Thymus (tissue), 11 donors: ENCODE measurements around the gene MAP3K10. TPM values are rescaled to one million over a fixed set of nuclear protein-coding genes. Genes with fewer than 3 reads are reported as not detected.

ENCODE experiments used
- DNase-seq, 9 donors: peaks; one replicate each; pipeline ENCODE4 v3.0.0-alpha.2; 2013; ENCODE audit warnings: low spot score in 9 of 9, low read depth in 6 of 9, missing footprints in 1 of 9
- H3K27ac ChIP-seq, 2 donors: one replicate each; pipeline ENCODE4 v1.5.1; 2013; ENCODE audit warnings: control low read depth in 1 of 2, low read depth in 1 of 2, low read length in 1 of 2, mild to moderate bottlenecking in 1 of 2, moderate library complexity in 1 of 2
- H3K27me3 ChIP-seq, 2 donors: one replicate each; pipeline ENCODE4 v1.5.1; 2013; ENCODE audit warnings: low read length in 1 of 2; ENCODE audit not compliant: control insufficient read depth in 2 of 2, insufficient read depth in 1 of 2
- H3K36me3 ChIP-seq, 2 donors: one replicate each; pipeline ENCODE4 v1.5.1; 2013; ENCODE audit warnings: low read length in 1 of 2, mild to moderate bottlenecking in 1 of 2, moderate library complexity in 1 of 2; ENCODE audit not compliant: control insufficient read depth in 2 of 2, insufficient read depth in 2 of 2
- H3K4me1 ChIP-seq, 2 donors: one replicate each; pipeline ENCODE4 v1.5.1; 2013; ENCODE audit warnings: low read length in 2 of 2; ENCODE audit not compliant: control insufficient read depth in 2 of 2, insufficient read depth in 2 of 2
- H3K4me3 ChIP-seq, 2 donors: one replicate each; pipeline ENCODE4 v1.5.1; 2013; ENCODE audit warnings: low read length in 2 of 2, control low read depth in 1 of 2, mild to moderate bottlenecking in 1 of 2
- H3K9me3 ChIP-seq, 2 donors: one replicate each; pipeline ENCODE4 v1.5.1; 2013; ENCODE audit warnings: low read length in 1 of 2, mild to moderate bottlenecking in 1 of 2; ENCODE audit not compliant: control insufficient read depth in 2 of 2, insufficient read depth in 1 of 2
- WGBS: extraction: QIAGEN DNeasy Blood & Tissue Kit; methylation state at CpG from one replicate; pipeline ENCODE4 v1.1.7; 2013; 5-methylcytosine and 5-hydroxymethylcytosine counted together
- polyA plus RNA-seq: library from polyadenylated mRNA; stranded (reverse); fragments of 200-250 nt; gene quantifications from one replicate; pipeline ENCODE4 v1.2.3, GENCODE V29; 2013
- total RNA-seq: library from RNA; stranded (reverse); fragments of 120-200 nt; gene quantifications from one replicate; pipeline ENCODE4 v1.2.4, GENCODE V29; 2013
- donor health status: healthy.

The MAP3K10 gene
- total and polyA plus RNA-seq, 2 donors: 4.8 to 10.8 TPM

GRCh38 chr19:40256512-40256911 is 65.3 kb downstream of the MAP3K10 start:
- Histone ChIP-seq H3K36me3 (peaks cover 53 to 54% of the 10 kb centered on the region in 2 donors), H3K27ac (no peak overlapping the region)
- DNase-seq: no peak

GRCh38 chr19:40257096-40257517 is 65.9 kb downstream of the MAP3K10 start:
- Histone ChIP-seq H3K36me3 (peaks cover 51 to 54% of the 10 kb centered on the region in 2 donors), H3K9me3 (no peaks in the 10 kb centered on the region), H3K27me3 (no peaks in the 10 kb centered on the region), H3K4me3 (no peak overlapping the region), H3K4me1 (no peaks in the 10 kb centered on the region), H3K27ac (no peak overlapping the region)
- no peak for DNase-seq
- WGBS: 95% methylated on average over 9 of the region's 9 CpGs

More at GRCh38 chr19:40256512-40256911, 65.3 kb downstream of the MAP3K10 start:
- Histone ChIP-seq H3K4me1 (no peaks in the 10 kb centered on the region), H3K9me3 (no peaks in the 10 kb centered on the region), H3K27me3 (no peaks in the 10 kb centered on the region), H3K4me3 (no peak overlapping the region)
- 99% methylated on average over 8 of the region's 8 CpGs for WGBS

- Histone ChIP-seq H3K27me3 (no peaks in the 10 kb centered on the region), H3K4me3 (no peak overlapping the region), H3K27ac (no peak overlapping the region), H3K9me3 (peaks cover 0 to 4% of the 10 kb centered on the region in 2 donors), H3K36me3 (peaks cover 45% of the 10 kb centered on the region in 2 donors), H3K4me1 (peaks cover 0 to 2% of the 10 kb centered on the region in 2 donors)
- no peak for DNase-seq
- WGBS: 94% methylated on average over 8 of the region's 8 CpGs
Observed at GRCh38 chr19:40261631-40262030, 70.4 kb downstream of the MAP3K10 start.

GRCh38 chr19:40262422-40262821 is 71.2 kb downstream of the MAP3K10 start:
- no peak for DNase-seq
- Histone ChIP-seq H3K4me1 (peaks cover 0 to 2% of the 10 kb centered on the region in 2 donors), H3K9me3 (peaks cover 0 to 4% of the 10 kb centered on the region in 2 donors), H3K27ac (no peak overlapping the region), H3K27me3 (no peaks in the 10 kb centered on the region), H3K4me3 (no peak overlapping the region), H3K36me3 (peaks cover 37 to 38% of the 10 kb centered on the region in 2 donors)
- 97% methylated on average over 3 of the region's 3 CpGs for WGBS

- peaks cover 42 to 45% of the 10 kb centered on the region in 2 donors for H3K36me3 ChIP-seq
- peaks cover 0 to 5% of the 10 kb centered on the region in 2 donors for H3K4me1 ChIP-seq
- no peak for DNase-seq
- no peaks in the 10 kb centered on the region for H3K27me3 ChIP-seq
- H3K27ac ChIP-seq: no peak overlapping the region
- peaks cover 0 to 4% of the 10 kb centered on the region in 2 donors for H3K9me3 ChIP-seq
- no peak overlapping the region for H3K4me3 ChIP-seq
- WGBS: 98% methylated on average over 24 of the region's 24 CpGs
Observed at GRCh38 chr19:40263440-40264313, 72.5 kb downstream of the MAP3K10 start.

GRCh38 chr19:40264314-40265054 is 73.3 kb downstream of the MAP3K10 start:
- H3K4me1 ChIP-seq: peaks cover 0 to 5% of the 10 kb centered on the region in 2 donors
- DNase-seq: no peak
- H3K9me3 ChIP-seq: peaks cover 0 to 4% of the 10 kb centered on the region in 2 donors
- no peaks in the 10 kb centered on the region for H3K27me3 ChIP-seq
- no peak overlapping the region for H3K4me3 ChIP-seq
- peaks cover 42 to 45% of the 10 kb centered on the region in 2 donors for H3K36me3 ChIP-seq
- no peak overlapping the region for H3K27ac ChIP-seq
- WGBS: 94% methylated on average over 19 of the region's 19 CpGs

Other genes starting within 250 kb of the MAP3K10 start
- 79.3 TPM for gene PSMC4, start 220.3 kb upstream of the MAP3K10 start, total RNA-seq
- gene PSMC4, start 220.3 kb upstream of the MAP3K10 start, polyA plus RNA-seq: 71.6 TPM
- 4.3 TPM for gene ZNF546, start 194.4 kb upstream of the MAP3K10 start, total RNA-seq
- gene ZNF546, start 194.4 kb upstream of the MAP3K10 start, polyA plus RNA-seq: 2.9 TPM
- gene ZNF780B, start 135.2 kb upstream of the MAP3K10 start, total RNA-seq: 12.4 TPM
- gene ZNF780B, start 135.2 kb upstream of the MAP3K10 start, polyA plus RNA-seq: 10.7 TPM
- gene ZNF780A, start 100.5 kb upstream of the MAP3K10 start, total RNA-seq: 13.2 TPM
- gene ZNF780A, start 100.5 kb upstream of the MAP3K10 start, polyA plus RNA-seq: 30.0 TPM
- not detected for gene TTC9B, start 27.0 kb downstream of the MAP3K10 start, total RNA-seq
- gene TTC9B, start 27.0 kb downstream of the MAP3K10 start, polyA plus RNA-seq: 0.11 TPM
- 0.05 TPM for gene CCNP, start 35.3 kb downstream of the MAP3K10 start, total RNA-seq
- 0.34 TPM for gene CCNP, start 35.3 kb downstream of the MAP3K10 start, polyA plus RNA-seq
- 48.9 TPM for gene AKT2, start 93.9 kb downstream of the MAP3K10 start, total RNA-seq
- 110 TPM for gene AKT2, start 93.9 kb downstream of the MAP3K10 start, polyA plus RNA-seq
- gene C19orf47, start 157.0 kb downstream of the MAP3K10 start, total RNA-seq: 7.3 TPM
- gene C19orf47, start 157.0 kb downstream of the MAP3K10 start, polyA plus RNA-seq: 13.9 TPM
- gene PLD3, start 157.3 kb downstream of the MAP3K10 start, total RNA-seq: 70.3 TPM
- 108 TPM for gene PLD3, start 157.3 kb downstream of the MAP3K10 start, polyA plus RNA-seq
- gene HIPK4, start 198.8 kb downstream of the MAP3K10 start, total RNA-seq: under 0.01 TPM
- 0.07 TPM for gene HIPK4, start 198.8 kb downstream of the MAP3K10 start, polyA plus RNA-seq
- 1.0 TPM for gene PRX, start 222.0 kb downstream of the MAP3K10 start, total RNA-seq
- 1.7 TPM for gene PRX, start 222.0 kb downstream of the MAP3K10 start, polyA plus RNA-seq
- 7.6 TPM for gene SERTAD1, start 234.6 kb downstream of the MAP3K10 start, total RNA-seq
- 15.4 TPM for gene SERTAD1, start 234.6 kb downstream of the MAP3K10 start, polyA plus RNA-seq